LNCaP clone FGC (cell line): ENCODE measurements around the gene GJC2.

Experiments used
- DNase-seq: peaks from one replicate; pipeline ENCODE4 v3.0.0-alpha.2; 2011; ENCODE audit warnings: low read depth
- H3K4me3 ChIP-seq: 2 replicates; pipeline ENCODE4 v1.5.1; 2011; ENCODE audit warnings: mild to moderate bottlenecking, low read depth, low read length, control low read depth
- CTCF ChIP-seq: IDR thresholded peaks from 2 replicates; pipeline ENCODE4 v1.5.1; 2012; ENCODE audit warnings: mild to moderate bottlenecking; ENCODE audit not compliant: control insufficient read depth, insufficient read depth; ENCODE audit errors: extremely low read depth

Gene GJC2

DNA sequence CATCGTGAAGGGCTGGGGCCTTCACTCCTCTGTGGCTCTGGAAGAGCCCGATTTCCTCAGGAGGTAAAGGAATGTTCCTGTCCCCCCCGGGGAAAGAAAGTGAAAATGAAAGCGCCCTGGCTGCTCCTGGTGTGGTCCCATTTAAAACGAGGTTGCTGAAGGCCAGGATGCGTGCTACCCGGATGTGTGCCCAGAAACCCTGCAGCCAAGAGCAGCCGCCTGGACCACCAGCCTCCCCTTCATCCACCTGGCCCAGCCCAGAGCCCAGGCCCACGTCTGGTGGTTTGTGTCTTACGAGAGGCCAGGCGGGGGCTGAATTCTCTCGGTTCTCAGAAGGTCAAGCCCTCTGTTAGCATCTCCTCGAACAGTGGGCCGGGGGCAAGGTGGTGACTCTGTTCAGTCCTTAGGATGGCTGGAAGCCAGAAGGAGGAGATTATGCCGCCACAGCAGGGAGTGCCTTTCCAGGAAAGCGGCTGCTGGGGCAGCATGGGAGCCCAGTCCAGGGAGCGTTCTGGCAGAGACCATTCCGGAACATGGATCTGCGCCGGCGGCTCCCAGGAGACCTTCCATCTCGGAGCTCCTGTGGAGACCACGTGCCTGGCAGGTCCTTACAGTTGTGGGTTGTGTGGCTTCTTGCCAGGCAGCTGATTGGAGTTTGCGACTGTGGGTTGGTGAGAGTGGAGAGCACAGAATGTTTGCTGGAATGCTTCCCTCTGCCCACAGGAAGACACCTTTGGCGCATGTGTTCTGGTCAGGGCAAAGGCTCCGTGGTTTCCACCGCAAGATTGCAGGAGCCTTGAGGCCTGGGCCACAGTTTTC is 8.3 kb upstream of the GJC2 start:
- TF ChIP-seq CTCF, result no peak
- DNase-seq, result peak; percentile 75
- peak overlapping the region; percentile 98 for H3K4me3 ChIP-seq

- DNase-seq, result no peak
- H3K4me3 ChIP-seq, result peak overlapping the region; percentile 98
- TF ChIP-seq CTCF, result no peak
Observed at GRCh38 chr1:228142155-228142691, 7.5 kb upstream of the GJC2 start.

- no peak for DNase-seq
- H3K4me3 ChIP-seq, result peak overlapping the region; percentile 98
- no peak for TF ChIP-seq CTCF
Observed at GRCh38 chr1:228142701-228143136, 7.0 kb upstream of the GJC2 start.

GRCh38 chr1:228143480-228144192 is 6.1 kb upstream of the GJC2 start:
- TF ChIP-seq CTCF, result no peak
- H3K4me3 ChIP-seq, result no peak overlapping the region
- DNase-seq, result no peak

- TF ChIP-seq CTCF, result no peak
- no peak overlapping the region for H3K4me3 ChIP-seq
- no peak for DNase-seq
Observed at GRCh38 chr1:228144193-228144992, 5.3 kb upstream of the GJC2 start.

DNA sequence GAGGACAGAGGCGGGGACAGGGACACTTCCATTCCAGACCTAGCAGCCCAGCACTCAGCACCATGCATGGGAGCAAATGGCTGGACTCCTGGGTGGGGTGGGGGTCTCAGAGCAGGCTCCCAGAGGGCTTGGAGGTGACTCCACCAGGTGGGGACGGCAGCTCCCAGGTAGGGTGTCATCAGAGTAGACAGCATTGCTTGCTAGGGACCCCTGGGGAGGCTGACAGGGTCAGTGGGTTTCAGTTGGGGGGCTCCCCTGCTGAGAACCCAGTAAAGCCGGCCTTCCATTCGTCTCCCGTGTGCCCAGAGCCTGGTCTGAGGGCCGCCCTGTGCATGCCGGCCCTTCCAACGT is 4.8 kb upstream of the GJC2 start:
- TF ChIP-seq CTCF, result no peak
- H3K4me3 ChIP-seq, result no peak overlapping the region
- no peak for DNase-seq
